CD4-positive, alpha-beta T cell (primary cell): Measurements from ENCODE around the gene RXFP1. TPM values are rescaled to one million over a fixed set of nuclear protein-coding genes. Genes with fewer than 3 reads are reported as not detected.

Experiments
- ATAC-seq: fragments of 200-7000 bp; cut with Tn5 transposase; one replicate; pipeline ENCODE4 v1.10.0; 2022; ENCODE audit warnings: mild to moderate bottlenecking; ENCODE audit not compliant: poor library complexity
- CTCF ChIA-PET: fragments of 350-600 bp; sonication (Branson Sonifier 250); formaldehyde crosslinking; loops from one replicate; lab custom pipeline; 2021; ENCODE audit warnings: antibody characterized with exemption, inconsistent platforms; lab: Charles Lee
- POLR2A ChIA-PET: fragments of 350-600 bp; sonication (Branson Sonifier 250); formaldehyde crosslinking; loops from one replicate; lab custom pipeline; 2021; ENCODE audit warnings: antibody characterized with exemption, inconsistent platforms; lab: Charles Lee
- DNase-seq, 14 experiments: peaks; one replicate each; pipeline ENCODE4 v3.0.0-alpha.2; 2013 to 2020; ENCODE audit warnings: mixed read lengths in 2 of 14
- H3K27ac ChIP-seq, 2 donors: one replicate each; pipeline versions ENCODE4 v1.5.1 to v1.7.0; 2013; ENCODE audit warnings: low read length in 2 of 2, low read depth in 1 of 2, mild to moderate bottlenecking in 1 of 2
- H3K27me3 ChIP-seq, 2 experiments: 1 replicate in 1 of 2; 2 replicates in 1 of 2; pipeline versions ENCODE4 v1.6.1 to v1.7.0; 2013; ENCODE audit warnings: low read length in 2 of 2, control low read depth in 1 of 2, mild to moderate bottlenecking in 1 of 2, moderate library complexity in 1 of 2; ENCODE audit not compliant: insufficient read depth in 2 of 2, control insufficient read depth in 1 of 2
- H3K36me3 ChIP-seq: one replicate; pipeline ENCODE4 v1.6.1; 2013; ENCODE audit warnings: low read length, control low read depth; ENCODE audit not compliant: insufficient read depth
- H3K4me1 ChIP-seq: one replicate; pipeline ENCODE4 v1.6.1; 2013; ENCODE audit warnings: low read length, control low read depth; ENCODE audit not compliant: insufficient read depth
- H3K4me3 ChIP-seq: one replicate; pipeline ENCODE4 v1.5.1; 2013; ENCODE audit warnings: mild to moderate bottlenecking, low read length, moderate library complexity
- H3K9me3 ChIP-seq, 2 experiments: 1 replicate in 1 of 2; 2 replicates in 1 of 2; pipeline versions ENCODE4 v1.6.1 to v1.7.0; 2013; ENCODE audit warnings: low read length in 2 of 2, mild to moderate bottlenecking in 2 of 2, control low read depth in 1 of 2, moderate library complexity in 1 of 2; ENCODE audit not compliant: control insufficient read depth in 1 of 2, insufficient read depth in 1 of 2
- H3K27ac Mint-ChIP-seq: one replicate; pipeline ENCODE4 v1.8.0; 2020; ENCODE audit warnings: mixed read lengths
- H3K27me3 Mint-ChIP-seq: one replicate; pipeline ENCODE4 v1.8.0; 2021; ENCODE audit warnings: mixed read lengths
- H3K36me3 Mint-ChIP-seq: one replicate; pipeline ENCODE4 v1.8.0; 2021; ENCODE audit warnings: low read depth, mixed read lengths
- H3K4me1 Mint-ChIP-seq: one replicate; pipeline ENCODE4 v1.8.0; 2021; ENCODE audit warnings: low read depth, mixed read lengths
- H3K4me3 Mint-ChIP-seq: one replicate; pipeline ENCODE4 v1.8.0; 2020; ENCODE audit warnings: mild to moderate bottlenecking, mixed read lengths
- H3K9me3 Mint-ChIP-seq: one replicate; pipeline ENCODE4 v1.8.0; 2020; ENCODE audit warnings: mixed read lengths
- CTCF ChIP-seq: fragments of 200-600 bp; IDR thresholded peaks from one replicate; pipeline ENCODE4 v1.8.0; 2022; ENCODE audit warnings: antibody characterized with exemption, mild to moderate bottlenecking
- intact Hi-C, 2 experiments: fragments of 100-400 bp; cut with DNase I in 1 of 2; cut with micrococcal nuclease in 1 of 2; formaldehyde crosslinking; loops; one replicate each; pipeline versions ENCODE4 v1.15.1 to v1.9.0; 2023 to 2025; cut with DNase I, micrococcal nuclease
- total RNA-seq, 174 experiments: library from RNA in 2 of 174; stranded (reverse) in 2 of 174; gene quantifications; one replicate each; pipeline ENCODE4 v1.2.3 and lab custom pipeline; 2021 to 2026

Gene RXFP1
- total RNA-seq, 2 experiments from 2014 or later = not detected

DNA sequence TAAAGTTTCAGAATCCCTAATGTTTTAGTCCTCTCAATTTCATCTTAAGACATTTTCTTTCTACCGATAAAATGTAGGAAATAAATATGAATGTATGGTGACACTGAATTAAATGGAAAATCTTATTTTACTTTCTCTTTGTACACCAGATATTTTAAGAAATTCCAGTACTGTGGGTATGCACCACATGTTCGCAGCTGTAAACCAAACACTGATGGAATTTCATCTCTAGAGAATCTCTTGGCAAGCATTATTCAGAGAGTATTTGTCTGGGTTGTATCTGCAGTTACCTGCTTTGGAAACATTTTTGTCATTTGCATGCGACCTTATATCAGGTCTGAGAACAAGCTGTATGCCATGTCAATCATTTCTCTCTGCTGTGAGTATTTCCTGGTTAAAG is 123.1 kb downstream of the RXFP1 start:
- POLR2A ChIA-PET = no interaction called here
- H3K27ac ChIP-seq = no peak overlapping the region
- TF ChIP-seq CTCF = no peak
- no peaks in the 10 kb centered on the region for H3K4me1 ChIP-seq
- DNase-seq = no peak
- Mint-ChIP-seq H3K27ac (no peak overlapping the region), H3K4me3 (no peak overlapping the region), H3K36me3 (no peaks in the 10 kb centered on the region), H3K9me3 (no peaks in the 10 kb centered on the region), H3K27me3 (peaks cover 43% of the 10 kb centered on the region), H3K4me1 (no peaks in the 10 kb centered on the region)
- no peaks in the 10 kb centered on the region for H3K36me3 ChIP-seq
- CTCF ChIA-PET = no interaction called here
- H3K4me3 ChIP-seq = no peak overlapping the region
- intact Hi-C loops = no loop called here
- peaks cover 0 to 7% of the 10 kb centered on the region in 2 experiments for H3K27me3 ChIP-seq
- ATAC-seq = no peak
- H3K9me3 ChIP-seq = no peaks in the 10 kb centered on the region

DNA sequence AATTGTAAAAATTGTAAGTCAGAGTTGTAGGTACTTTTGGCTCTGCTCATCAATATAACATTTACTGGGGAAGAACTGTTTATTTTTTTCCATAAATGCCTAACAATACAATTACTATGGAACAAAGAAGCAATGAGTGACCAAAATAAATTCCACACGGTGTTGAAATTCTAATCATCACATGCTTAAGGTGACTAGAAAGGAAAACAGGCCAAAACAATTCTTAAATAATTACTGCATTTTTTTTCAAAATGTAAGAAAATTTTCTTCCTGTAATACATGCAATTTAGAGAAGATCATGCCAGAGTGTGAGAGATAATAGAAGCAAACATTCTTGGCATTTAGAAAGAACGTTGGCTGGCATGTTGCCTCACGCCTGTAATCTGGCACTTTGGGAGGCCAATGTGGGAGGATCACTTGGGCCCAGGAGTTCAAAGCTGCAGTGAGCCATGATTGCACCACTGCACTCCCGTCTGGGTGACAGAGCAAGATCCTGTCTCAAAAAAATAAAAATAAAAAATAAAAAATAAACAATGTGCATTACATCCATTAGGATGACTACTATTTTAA is 127.5 kb downstream of the RXFP1 start:
- Histone ChIP-seq H3K4me1 (no peaks in the 10 kb centered on the region), H3K27me3 (no peaks in the 10 kb centered on the region), H3K27ac (no peak overlapping the region), H3K9me3 (no peaks in the 10 kb centered on the region), H3K4me3 (no peak overlapping the region), H3K36me3 (no peaks in the 10 kb centered on the region)
- DNase-seq (no peak), ATAC-seq (no peak)
- intact Hi-C loops = no loop called here
- H3K36me3 Mint-ChIP-seq = no peaks in the 10 kb centered on the region
- H3K27ac Mint-ChIP-seq = no peak overlapping the region
- no peak for TF ChIP-seq CTCF
- H3K27me3 Mint-ChIP-seq = peaks cover 28% of the 10 kb centered on the region
- ChIA-PET POLR2A (no interaction called here), CTCF (no interaction called here)
- peaks cover 11% of the 10 kb centered on the region for H3K4me1 Mint-ChIP-seq
- no peaks in the 10 kb centered on the region for H3K9me3 Mint-ChIP-seq
- no peak overlapping the region for H3K4me3 Mint-ChIP-seq

- Histone ChIP-seq H3K4me1 (no peaks in the 10 kb centered on the region), H3K27ac (no peak overlapping the region), H3K9me3 (peaks cover 0 to 4% of the 10 kb centered on the region in 2 experiments), H3K36me3 (no peaks in the 10 kb centered on the region), H3K4me3 (peak overlapping the region; percentile 10), H3K27me3 (no peaks in the 10 kb centered on the region)
- ATAC-seq (no peak), DNase-seq (peak in 1 of 14 experiments; percentile 4)
- intact Hi-C loops = no loop called here
- Mint-ChIP-seq H3K27me3 (peaks cover 7% of the 10 kb centered on the region), H3K27ac (no peak overlapping the region), H3K9me3 (no peaks in the 10 kb centered on the region), H3K36me3 (no peaks in the 10 kb centered on the region), H3K4me1 (peaks cover 11% of the 10 kb centered on the region), H3K4me3 (peak overlapping the region; percentile 39)
- TF ChIP-seq CTCF = no peak
- ChIA-PET POLR2A (interaction anchor here (1.5 kb wide), 1 partner anchor 18 kb away, joined by 3 read pairs; the partner anchor contains the start of gene C4orf46), CTCF (no interaction called here)
These were observed 131.2 kb downstream of the RXFP1 start for GRCh38 chr4:158652920-158653319.
